K562 (cell line): ENCODE data around the gene RLIM. TPM values are rescaled to one million over a fixed set of nuclear protein-coding genes. Genes with fewer than 3 reads are reported as not detected.
A peak's percentile ranks its signal among the peaks of the same experiment; 100 is the strongest.

ENCODE experiments used
- HDAC8 ChIP-seq: fragments of 450-650 bp; IDR thresholded peaks from 2 replicates; pipeline ENCODE4 v1.6.1; 2016; ENCODE audit warnings: mild to moderate bottlenecking, missing genetic modification characterization, moderate library complexity, missing compliant biosample characterization
- MYC ChIP-seq, 2 experiments: fragments of 250-450 bp in 1 of 2; sonication (Bioruptor Pico) in 1 of 2; IDR thresholded peaks; 2 replicates each; pipeline versions ENCODE4 v1.5.1 to v1.6.1; 2012 to 2021; ENCODE audit warnings: low read depth in 2 of 2, borderline replicate concordance in 1 of 2, improper control_type of control experiment in 1 of 2, low read length in 1 of 2, mild to moderate bottlenecking in 1 of 2, moderate library complexity in 1 of 2
- NCOA4 ChIP-seq: fragments of 450-650 bp; IDR thresholded peaks from 2 replicates; pipeline ENCODE4 v1.6.1; 2018; ENCODE audit warnings: mild to moderate bottlenecking; ENCODE audit not compliant: partially characterized antibody
- NCOR1 ChIP-seq: fragments of 450-650 bp; IDR thresholded peaks from 2 replicates; pipeline ENCODE4 v1.6.1; 2016; ENCODE audit warnings: mild to moderate bottlenecking, moderate library complexity
- PKNOX1 ChIP-seq: fragments of 450-650 bp; IDR thresholded peaks from 2 replicates; pipeline ENCODE4 v1.6.1; 2016
- SMARCE1 ChIP-seq: fragments of 450-650 bp; IDR thresholded peaks from 2 replicates; pipeline ENCODE4 v1.7.1; 2016; ENCODE audit warnings: mild to moderate bottlenecking
- TSHZ1 ChIP-seq: fragments of 250-450 bp; sonication (Bioruptor Pico); IDR thresholded peaks from 2 replicates; pipeline ENCODE4 v1.4.0; 2020; ENCODE audit warnings: mild to moderate bottlenecking, moderate library complexity
- ZFP36 ChIP-seq: fragments of 150-350 bp; IDR thresholded peaks from 2 replicates; pipeline ENCODE4 v1.6.1; 2018; ENCODE audit warnings: low read length, low read depth; ENCODE audit not compliant: partially characterized antibody
- ZNF318 ChIP-seq, 2 experiments: fragments of 450-650 bp; IDR thresholded peaks; 2 replicates each; pipeline ENCODE4 v1.6.1; 2016; ENCODE audit warnings: mild to moderate bottlenecking in 2 of 2, borderline replicate concordance in 1 of 2, low read depth in 1 of 2, moderate library complexity in 1 of 2
- ZNF507 ChIP-seq: conservative IDR thresholded peaks from 2 replicates; pipeline ENCODE4 v1.6.1; 2017; ENCODE audit warnings: missing genetic modification characterization, missing compliant biosample characterization
- ZNF511 ChIP-seq: sonication (generic); formaldehyde crosslinking; IDR thresholded peaks from 2 replicates; pipeline ENCODE4 v1.8.0; 2022; ENCODE audit warnings: mild to moderate bottlenecking, missing genetic modification reagents
- polyA plus RNA-seq, 8 experiments: library from polyadenylated mRNA; depleted of rRNA in 4 of 8; stranded (reverse) in 5 of 8; unstranded in 3 of 8; fragments of >200 nt; fragmentation: Nextera tagmentation in 2 of 8; fragmentation: Illumina TruSeq in 1 of 8; extraction: Ambion mirVana in 2 of 8; extraction: Trizol in 1 of 8; gene quantifications; 2 replicates each; pipeline versions ENCODE4 v1.2.1 to v1.2.3, GENCODE V29; 2011 to 2014; ENCODE audit warnings: inconsistent platforms in 1 of 8, missing spikeins in 1 of 8
- total RNA-seq, 7 experiments: library from RNA; depleted of rRNA in 6 of 7; stranded (reverse); fragments of >200 nt in 6 of 7; fragmentation: Illumina TruSeq in 2 of 7; extraction: Trizol in 2 of 7; gene quantifications; 2 replicates each; pipeline versions ENCODE4 v1.2.1 to v1.2.3, GENCODE V29; 2011 to 2021; ENCODE audit warnings: low replicate concordance in 1 of 7

RLIM gene
- total and polyA plus RNA-seq, 9 of the 15 experiments (the other 6 are each of a cell fraction or from before 2014, with no cell fraction given): 4.2 to 31.4 (median 14.9) TPM

- TF ChIP-seq ZNF511 (CRISPR knock-in tag) (no peak), MYC (IDR thresholded peaks at IDR 0.05; ENCODE audit: low read depth, low read length) (peak; percentile 27; the same call in 1 of the 2 replicates), MYC (CRISPR knock-in tag; IDR thresholded peaks at IDR 0.05; ENCODE audit: borderline replicate concordance, low read depth) (no peak), TSHZ1 (CRISPR knock-in tag) (no peak), ZFP36 (no peak), NCOA4 (no peak), PKNOX1 (no peak), ZNF507 (tag) (no peak), SMARCE1 (no peak), NCOR1 (no peak), HDAC8 (tag) (no peak), ZNF318 (IDR thresholded peaks at IDR 0.05; ENCODE audit: borderline replicate concordance in 1 of 2, low read depth in 1 of 2) (no peak)
Measured at GRCh38 chrX:74613370-74614092, 893 bp downstream of the RLIM start (continued).
